ENCODE data around the gene VSIR.
A peak's percentile ranks its signal among the peaks of the same experiment; 100 is the strongest.

The VSIR gene

GRCh38 chr10:71735709-71736569 lies 37.4 kb downstream of the VSIR start:
- peak in 1 of 58 donors; percentile 21 for DNase-seq

- DNase-seq, result no peak
These were observed 38.5 kb downstream of the VSIR start for GRCh38 chr10:71734797-71735196.

GRCh38 chr10:71731791-71732190 lies 41.5 kb downstream of the VSIR start:
- no peak for DNase-seq

- DNase-seq, result peak in 3 of 58 donors; percentile 18 to 36 (median 21)
These were observed 44.1 kb downstream of the VSIR start for GRCh38 chr10:71729161-71729636.

- peak in 6 of 58 donors; percentile 10 to 63 (median 20) for DNase-seq
These were observed 45.3 kb downstream of the VSIR start for GRCh38 chr10:71727738-71728737.

GRCh38 chr10:71727105-71727737 lies 46.1 kb downstream of the VSIR start:
- DNase-seq, result no peak

- DNase-seq, result no peak
These were observed 46.7 kb downstream of the VSIR start for GRCh38 chr10:71726580-71727104.

GRCh38 chr10:71725998-71726579 lies 47.2 kb downstream of the VSIR start:
- no peak for DNase-seq

GRCh38 chr10:71725249-71725648 lies 48.1 kb downstream of the VSIR start:
- no peak for DNase-seq

GRCh38 chr10:71724539-71724938 lies 48.8 kb downstream of the VSIR start:
- DNase-seq, result no peak

- DNase-seq, result no peak
These were observed 50.0 kb downstream of the VSIR start for GRCh38 chr10:71723311-71723710.

GRCh38 chr10:71722849-71723248 lies 50.5 kb downstream of the VSIR start:
- DNase-seq, result no peak

- DNase-seq, result no peak
These were observed 52.0 kb downstream of the VSIR start for GRCh38 chr10:71721313-71721712.

GRCh38 chr10:71720288-71720687 lies 53.0 kb downstream of the VSIR start:
- peak in 3 of 58 donors; percentile 29 to 74 (median 46) for DNase-seq

- DNase-seq, result peak in 16 of 58 donors; percentile 18 to 83 (median 34)
These were observed 53.7 kb downstream of the VSIR start, which contains the start of gene C10orf105 for GRCh38 chr10:71719464-71720201. Gene C10orf105, minus strand, starts transcription at chr10:71719778. Its CDS starts 3,441 bp downstream, at chr10:71716337.

- peak in 7 of 58 donors; percentile 8 to 73 (median 28) for DNase-seq
These were observed 54.3 kb downstream of the VSIR start for GRCh38 chr10:71719042-71719441.

- no peak for DNase-seq
These were observed 55.1 kb downstream of the VSIR start for GRCh38 chr10:71718165-71718698.

- DNase-seq, result no peak
These were observed 55.8 kb downstream of the VSIR start for GRCh38 chr10:71717551-71717951.

- no peak for DNase-seq
These were observed 56.3 kb downstream of the VSIR start for GRCh38 chr10:71717056-71717455.
